Measurements from ENCODE around the gene DUSP22. TPM values are rescaled to one million over a fixed set of nuclear protein-coding genes. Genes with fewer than 3 reads are reported as not detected.
"Not testable (repeated sequence)": the region's sequence is repeated elsewhere in the genome, so short reads cannot be mapped to it uniquely, and the experiment has no call there.

DUSP22 gene
- 43.4 TPM for total RNA-seq

DNA sequence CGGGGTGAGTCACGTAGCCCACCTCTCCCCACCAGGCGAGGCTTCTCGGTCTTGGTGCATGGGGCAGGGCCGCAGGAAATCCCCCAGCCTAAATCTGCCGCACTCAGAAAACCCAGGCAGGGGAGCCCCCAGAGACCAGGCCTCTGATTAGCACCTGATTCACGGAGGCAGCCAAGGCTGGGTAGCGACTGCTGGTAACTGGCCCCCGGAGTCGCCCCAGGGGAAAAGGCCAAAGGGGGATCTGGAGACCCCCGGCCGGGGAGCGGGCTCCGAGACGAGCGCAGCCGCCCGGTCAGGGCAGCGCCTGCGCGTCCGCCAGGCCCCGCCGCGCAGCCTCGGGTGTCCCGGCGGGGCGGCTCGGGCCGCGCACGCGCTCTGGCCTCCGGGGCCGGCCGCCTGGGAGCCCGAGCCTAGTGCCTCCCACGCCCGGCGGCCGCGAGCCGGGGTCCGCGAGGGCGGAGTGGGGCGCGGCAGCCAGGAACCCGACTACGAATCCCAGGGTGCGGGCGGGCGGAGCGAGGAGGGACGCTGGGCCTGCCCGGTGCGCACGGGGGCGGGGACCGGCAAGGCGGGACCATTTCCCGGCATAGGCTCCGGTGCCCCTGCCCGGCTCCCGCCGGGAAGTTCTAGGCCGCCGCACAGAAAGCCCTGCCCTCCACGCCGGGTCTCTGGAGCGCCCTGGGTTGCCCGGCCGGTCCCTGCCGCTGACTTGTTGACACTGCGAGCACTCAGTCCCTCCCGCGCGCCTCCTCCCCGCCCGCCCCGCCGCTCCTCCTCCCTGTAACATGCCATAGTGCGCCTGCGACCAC is at the start of gene DUSP22:
Gene DUSP22, plus strand, starts transcription at position 791 of the 809 bp plus-strand sequence. CDS start 53 bp downstream, outside the sequence.
- peak; percentile 63 to 92 (median 83) for DNase-seq (ENCODE audit: low read depth in 2 of 3, low spot score in 2 of 3)

- no peak for DNase-seq (ENCODE audit: low read depth in 2 of 3, low spot score in 2 of 3)
Measured at GRCh38 chr6:246352-246751, 45.9 kb upstream of the DUSP22 start.

- DNase-seq (ENCODE audit: low read depth in 2 of 3, low spot score in 2 of 3): no peak
Measured at GRCh38 chr6:247351-247750, 44.9 kb upstream of the DUSP22 start.

DNA sequence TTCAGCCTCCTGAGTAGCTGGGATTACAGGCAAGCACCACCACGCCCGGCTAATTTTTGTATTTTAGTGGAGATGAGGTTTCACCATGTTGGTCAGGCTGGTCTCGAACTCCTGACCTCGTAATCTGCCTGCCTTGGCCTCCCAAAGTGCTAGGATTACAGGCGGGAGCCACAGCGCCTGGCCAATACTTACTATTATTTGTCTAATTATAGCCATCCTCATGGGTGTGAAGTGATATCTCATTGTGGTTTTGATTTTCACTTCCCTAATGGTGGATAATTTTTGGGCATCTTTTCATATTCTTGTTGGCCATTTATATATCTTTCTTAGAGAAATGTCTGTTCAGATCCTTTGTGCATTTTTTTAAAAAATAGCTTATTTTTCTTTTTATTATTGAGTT is 44.2 kb upstream of the DUSP22 start:
- DNase-seq (ENCODE audit: low read depth in 2 of 3, low spot score in 2 of 3): not testable (repeated sequence)

GRCh38 chr6:250676-251075 is 41.6 kb upstream of the DUSP22 start:
- no peak for DNase-seq (ENCODE audit: low read depth in 2 of 3, low spot score in 2 of 3)

DNA sequence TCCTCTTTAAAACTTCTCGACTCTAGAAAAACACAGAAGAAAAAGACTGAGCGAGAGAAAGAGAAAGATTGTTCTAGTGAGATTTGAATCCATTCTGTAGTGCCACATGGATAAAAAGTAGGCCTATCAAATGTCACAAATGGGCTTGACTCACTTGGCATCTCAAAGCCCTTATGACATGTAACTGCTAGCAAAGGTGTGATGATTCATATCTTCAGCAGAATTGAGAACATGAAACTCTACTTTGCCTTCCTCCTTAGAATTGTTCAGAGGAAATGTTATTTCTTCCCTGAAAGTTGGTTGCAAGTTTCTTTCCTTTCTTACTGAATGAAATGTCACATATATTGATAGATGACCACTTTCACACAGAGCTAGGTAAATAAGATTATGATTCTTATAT is 40.4 kb upstream of the DUSP22 start:
- DNase-seq (ENCODE audit: low read depth in 2 of 3, low spot score in 2 of 3): no peak

GRCh38 chr6:252775-253535 is 39.3 kb upstream of the DUSP22 start:
- no peak for DNase-seq (ENCODE audit: low read depth in 2 of 3, low spot score in 2 of 3)

DNA sequence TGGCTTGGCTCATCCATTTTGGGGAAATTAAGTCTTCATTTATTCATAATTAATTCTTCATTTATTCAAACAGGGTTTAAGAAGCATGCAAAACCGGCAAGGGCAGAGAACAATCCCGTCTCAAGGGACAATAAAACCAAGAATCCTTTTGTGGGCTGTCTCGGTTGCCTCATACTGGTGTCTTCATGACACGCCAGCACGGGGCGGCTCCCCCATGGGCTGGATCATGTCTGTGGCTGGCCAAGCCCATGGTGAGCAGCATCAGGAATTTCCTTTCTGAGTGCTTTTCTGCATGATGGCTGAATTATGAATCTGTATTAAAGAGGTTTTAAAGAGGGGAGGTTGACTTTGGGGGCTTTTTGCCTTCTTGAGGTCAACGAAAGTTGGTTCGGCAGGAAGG is 38.3 kb upstream of the DUSP22 start:
- DNase-seq (ENCODE audit: low read depth in 2 of 3, low spot score in 2 of 3): no peak

GRCh38 chr6:255041-255750 is 37.1 kb upstream of the DUSP22 start:
- no peak for DNase-seq (ENCODE audit: low read depth in 2 of 3, low spot score in 2 of 3)

DNA sequence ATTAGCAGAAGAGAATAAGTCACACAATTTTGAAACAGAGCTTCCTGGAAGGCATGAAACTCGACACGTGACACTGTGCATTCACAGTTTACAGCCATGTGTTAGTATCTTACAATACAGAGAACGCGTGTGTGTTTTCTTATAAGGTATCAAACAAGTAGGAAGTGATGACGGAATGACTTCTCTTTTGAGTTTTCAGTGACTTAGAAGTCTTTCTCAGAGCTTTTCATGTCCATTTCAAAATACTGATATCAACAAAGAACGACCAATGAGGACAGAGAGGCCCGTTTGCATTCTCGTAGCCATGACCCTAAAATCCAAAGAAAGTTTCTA is 36.6 kb upstream of the DUSP22 start:
- DNase-seq (ENCODE audit: low read depth in 2 of 3, low spot score in 2 of 3): no peak

DNA sequence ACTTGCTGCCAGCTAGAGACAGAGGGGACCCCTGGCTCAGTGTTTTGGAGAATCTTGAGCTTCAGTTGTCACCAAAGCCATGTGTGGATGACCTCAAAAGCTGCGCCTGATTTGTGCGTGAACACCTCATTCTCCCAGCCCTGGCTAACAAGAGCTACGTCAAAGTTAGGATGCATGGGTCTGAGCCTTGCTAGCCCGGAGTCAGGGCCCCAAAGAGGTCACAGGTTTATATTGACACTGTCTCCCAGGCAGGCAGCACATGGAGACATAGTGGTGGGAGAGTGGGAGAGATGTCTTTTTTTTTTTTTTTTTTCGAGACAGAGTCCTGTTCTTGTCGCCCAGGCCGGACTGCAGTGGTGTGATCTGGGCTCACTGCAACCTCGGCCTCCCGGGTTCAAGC is 36.1 kb upstream of the DUSP22 start:
- no peak for DNase-seq (ENCODE audit: low read depth in 2 of 3, low spot score in 2 of 3)

DNA sequence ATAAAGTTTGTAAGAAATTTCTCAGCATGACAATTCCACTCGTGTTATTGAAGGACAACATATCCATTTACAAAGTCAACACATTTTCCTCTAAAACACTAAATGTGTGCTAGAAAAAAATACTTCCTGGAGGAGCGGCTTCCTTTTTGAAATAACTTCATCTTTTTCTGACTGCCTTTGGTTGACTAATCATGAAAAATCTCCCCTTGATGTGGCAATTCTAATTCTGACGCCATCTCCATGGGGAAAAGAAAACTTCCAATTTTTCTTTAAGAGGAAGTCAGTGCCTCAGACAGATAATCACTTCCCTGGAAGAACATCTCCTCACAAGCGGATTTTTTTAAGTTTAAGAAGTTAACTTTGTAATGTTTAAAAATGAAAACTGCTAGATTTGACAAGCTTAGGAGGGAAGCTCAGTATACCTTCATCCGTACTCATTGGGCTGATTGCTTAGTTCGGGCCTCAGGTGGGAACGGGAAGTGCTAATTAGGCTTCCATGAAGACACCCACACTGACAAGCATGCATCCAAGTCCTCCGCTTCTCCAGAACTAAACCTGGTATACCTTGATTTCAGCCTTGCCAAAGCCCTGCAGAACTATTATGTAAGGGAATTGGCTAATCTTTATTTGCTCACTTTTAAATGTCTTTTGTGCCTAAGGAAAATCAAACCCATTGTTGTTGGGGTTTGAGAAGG is 35.1 kb upstream of the DUSP22 start:
- DNase-seq (ENCODE audit: low read depth in 2 of 3, low spot score in 2 of 3): no peak

DNA sequence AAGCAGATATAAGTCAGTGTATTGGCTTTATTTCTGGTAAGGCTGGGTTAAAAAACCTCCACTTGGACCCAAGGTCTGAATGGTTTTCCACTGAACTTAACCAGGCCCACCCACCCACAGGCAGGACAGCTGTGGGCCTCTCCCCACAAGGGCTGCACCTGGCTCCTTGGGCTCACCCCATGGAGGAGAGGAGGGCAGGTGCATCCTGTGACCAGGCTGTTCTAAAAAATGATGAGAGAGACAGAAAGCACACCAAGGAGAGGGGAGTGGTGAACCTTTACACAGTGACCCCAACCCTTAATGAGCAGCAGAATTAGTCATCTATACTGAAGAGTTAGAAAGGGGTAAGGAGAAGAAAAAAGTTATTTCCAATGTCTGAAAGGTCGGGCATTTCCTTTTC is 34.5 kb upstream of the DUSP22 start:
- peak in 2 of 3 donors; percentile 31 to 59 for DNase-seq (ENCODE audit: low read depth in 2 of 3, low spot score in 2 of 3)

GRCh38 chr6:259316-259715 is 33.0 kb upstream of the DUSP22 start:
- no peak for DNase-seq (ENCODE audit: low read depth in 2 of 3, low spot score in 2 of 3)

DNA sequence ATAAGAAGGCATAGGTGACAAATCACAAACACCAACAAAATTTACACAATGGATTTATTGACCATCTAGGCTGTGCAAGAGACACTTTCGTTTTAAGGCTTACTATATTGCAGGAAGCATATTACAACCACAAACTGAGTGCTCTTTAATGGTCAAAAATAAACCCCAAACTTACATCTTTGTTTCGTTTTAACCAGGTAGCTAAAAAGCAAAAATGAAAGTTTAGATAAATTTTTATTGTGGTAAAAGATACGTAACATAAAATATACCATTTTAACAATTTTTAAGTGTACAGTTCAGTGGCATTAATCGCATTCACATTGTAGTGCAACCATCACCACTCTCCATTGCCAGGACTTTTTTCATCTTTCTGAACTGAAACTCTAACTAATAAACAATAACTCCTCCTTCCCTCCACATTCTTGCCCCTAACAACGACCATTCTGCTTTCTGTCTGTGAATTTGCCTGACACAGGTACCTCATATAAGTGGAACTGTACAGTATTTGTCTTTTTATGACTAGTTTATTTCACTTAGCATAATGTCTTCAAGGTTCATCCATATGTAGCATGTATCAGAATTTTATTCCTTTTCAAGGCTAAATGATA is 32.3 kb upstream of the DUSP22 start:
- DNase-seq (ENCODE audit: low read depth in 2 of 3, low spot score in 2 of 3): peak in 2 of 3 donors; percentile 23 to 76

DNA sequence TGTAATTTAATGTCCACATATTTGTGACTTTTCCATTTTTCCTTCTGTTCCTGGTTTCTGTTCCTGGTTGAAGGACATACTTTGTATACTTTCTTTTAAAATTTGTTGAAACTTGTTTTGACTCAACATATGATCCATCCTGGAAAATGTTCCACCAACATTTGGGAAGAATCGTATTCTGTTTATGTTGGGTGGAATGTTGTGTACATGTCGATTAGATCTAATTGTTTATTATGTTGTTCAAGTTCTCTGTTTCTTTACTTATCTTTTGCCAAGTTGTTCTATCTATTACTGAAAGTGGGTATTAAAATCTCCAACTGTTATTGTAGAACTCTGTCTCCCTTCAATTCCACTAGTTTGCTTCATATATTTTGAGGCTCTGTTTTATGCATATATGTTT is 27.7 kb upstream of the DUSP22 start:
- no peak for DNase-seq (ENCODE audit: low read depth in 2 of 3, low spot score in 2 of 3)

GRCh38 chr6:268394-268935 is 23.8 kb upstream of the DUSP22 start:
- no peak for DNase-seq (ENCODE audit: low read depth in 2 of 3, low spot score in 2 of 3)

GRCh38 chr6:273551-274058 is 18.7 kb upstream of the DUSP22 start:
- DNase-seq (ENCODE audit: low read depth in 2 of 3, low spot score in 2 of 3): no peak

- no peak for DNase-seq (ENCODE audit: low read depth in 2 of 3, low spot score in 2 of 3)
Measured at GRCh38 chr6:277746-278145, 14.5 kb upstream of the DUSP22 start.

DNA sequence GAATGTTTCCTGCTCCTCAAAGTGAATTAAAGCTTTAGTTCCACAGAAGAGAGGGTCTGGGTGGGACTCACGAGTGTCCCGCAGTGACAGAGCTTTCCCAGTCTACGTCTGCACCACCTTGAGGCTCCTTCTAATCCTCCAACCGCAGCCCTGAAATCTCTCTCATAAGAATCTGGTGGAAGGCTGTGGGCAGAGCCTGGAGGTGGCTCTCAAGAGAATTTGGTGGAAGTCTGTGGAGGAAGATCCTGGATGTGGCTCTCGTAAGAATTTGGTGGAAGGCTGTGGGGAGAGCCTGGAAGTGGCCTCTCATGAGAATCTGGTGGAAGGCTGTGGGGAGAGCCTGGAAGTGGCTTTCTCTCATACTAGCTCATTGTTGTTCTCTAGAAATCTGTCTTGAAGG is 13.8 kb upstream of the DUSP22 start:
- DNase-seq (ENCODE audit: low read depth in 2 of 3, low spot score in 2 of 3): no peak

Measured in hematopoietic multipotent progenitor cell (in vitro differentiated cells).